Measurements from ENCODE around the gene PTPRN2. TPM values are rescaled to one million over a fixed set of nuclear protein-coding genes. Genes with fewer than 3 reads are reported as not detected.

PTPRN2 gene
- total and polyA plus RNA-seq, 8 donors: 4.9 to 136 (median 46.8) TPM

DNA sequence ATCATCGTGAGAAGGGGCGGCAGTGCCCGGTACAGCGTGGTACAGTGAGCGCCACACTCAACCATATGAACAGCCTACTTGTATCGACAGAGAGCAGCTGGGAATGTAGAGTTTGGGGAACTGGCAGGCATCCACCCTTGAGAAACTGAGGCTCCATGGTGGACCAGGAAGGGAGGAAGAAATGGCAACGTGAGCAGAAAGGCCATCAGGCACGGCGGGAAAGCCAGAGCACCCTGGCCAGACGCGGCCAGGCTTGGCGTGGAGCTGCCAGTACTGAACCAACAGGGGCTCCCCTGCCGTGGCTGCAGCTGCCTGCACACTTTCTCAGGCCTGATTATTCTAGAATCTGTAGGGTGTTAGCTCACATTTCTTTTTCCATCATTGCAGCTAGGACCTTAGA is 442.3 kb downstream of the PTPRN2 start:
- TF ChIP-seq POLR2A (IDR thresholded peaks at IDR 0.05) (no peak), EP300 (IDR thresholded peaks at IDR 0.05) (no peak)
- TF ChIP-seq, protein P1, sequence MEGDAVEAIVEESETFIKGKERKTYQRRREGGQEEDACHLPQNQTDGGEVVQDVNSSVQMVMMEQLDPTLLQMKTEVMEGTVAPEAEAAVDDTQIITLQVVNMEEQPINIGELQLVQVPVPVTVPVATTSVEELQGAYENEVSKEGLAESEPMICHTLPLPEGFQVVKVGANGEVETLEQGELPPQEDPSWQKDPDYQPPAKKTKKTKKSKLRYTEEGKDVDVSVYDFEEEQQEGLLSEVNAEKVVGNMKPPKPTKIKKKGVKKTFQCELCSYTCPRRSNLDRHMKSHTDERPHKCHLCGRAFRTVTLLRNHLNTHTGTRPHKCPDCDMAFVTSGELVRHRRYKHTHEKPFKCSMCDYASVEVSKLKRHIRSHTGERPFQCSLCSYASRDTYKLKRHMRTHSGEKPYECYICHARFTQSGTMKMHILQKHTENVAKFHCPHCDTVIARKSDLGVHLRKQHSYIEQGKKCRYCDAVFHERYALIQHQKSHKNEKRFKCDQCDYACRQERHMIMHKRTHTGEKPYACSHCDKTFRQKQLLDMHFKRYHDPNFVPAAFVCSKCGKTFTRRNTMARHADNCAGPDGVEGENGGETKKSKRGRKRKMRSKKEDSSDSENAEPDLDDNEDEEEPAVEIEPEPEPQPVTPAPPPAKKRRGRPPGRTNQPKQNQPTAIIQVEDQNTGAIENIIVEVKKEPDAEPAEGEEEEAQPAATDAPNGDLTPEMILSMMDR (IDR thresholded peaks at IDR 0.05): no peak
- Histone ChIP-seq H3K4me3 (no peak overlapping the region), H3K27ac (no peak overlapping the region), H3K9me3 (peaks cover 0 to 8% (median 4%) of the 10 kb centered on the region in 4 donors), H3K36me3 (no peaks in the 10 kb centered on the region), H3K4me1 (no peaks in the 10 kb centered on the region), H3K27me3 (no peaks in the 10 kb centered on the region)
- 91 to 96% (median 93%) methylated on average over 11 to 13 of the region's 13 CpGs for WGBS, 5 donors
- DNase-seq: no peak
- intact Hi-C loops (cut with DNase I; ENCODE audit: low total_unique reads): no loop called here

DNA sequence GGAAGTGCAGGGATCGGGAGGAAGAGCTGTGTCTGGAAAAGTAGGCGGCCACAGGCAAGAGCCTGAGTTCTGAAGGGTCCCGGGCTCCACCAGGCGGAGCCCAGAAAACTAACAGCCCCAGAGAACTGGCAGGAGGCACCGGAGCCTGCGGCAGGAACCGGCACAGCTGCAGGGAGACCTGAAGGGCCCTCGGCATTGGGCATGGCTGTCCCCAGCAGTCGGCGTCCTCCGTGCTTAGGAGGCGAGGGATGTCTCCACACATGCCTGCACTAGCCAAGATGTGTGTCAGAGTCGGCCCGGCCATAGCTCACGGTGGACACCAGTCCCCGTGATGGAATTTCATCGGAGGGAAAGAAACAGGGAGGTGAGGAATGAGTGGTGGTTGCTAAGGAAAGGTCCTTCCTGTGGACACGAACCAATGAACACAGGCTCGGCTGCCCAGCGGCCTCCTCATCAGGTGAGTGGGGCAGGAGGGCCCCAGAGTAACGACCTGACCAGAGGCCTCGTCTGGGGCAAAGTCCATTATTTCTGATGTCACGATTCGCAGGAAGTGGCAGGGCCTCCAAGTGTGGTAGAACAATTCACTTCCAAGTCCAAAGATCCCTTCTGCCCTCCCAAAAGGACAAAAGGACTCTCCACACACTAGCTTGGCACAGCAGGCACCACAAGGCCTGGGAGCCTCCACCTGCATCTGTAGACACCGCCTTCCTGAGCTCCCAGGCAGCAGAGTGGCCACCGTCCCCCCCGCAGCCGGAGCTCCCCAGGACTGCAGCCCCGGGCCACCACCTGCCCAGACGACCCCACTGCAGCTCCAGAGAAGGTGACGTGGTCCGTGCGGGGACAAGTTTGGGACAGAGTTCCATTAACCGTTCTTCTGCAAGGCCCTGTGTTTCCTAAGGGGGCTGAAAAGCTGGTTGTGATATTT is 444.2 kb downstream of the PTPRN2 start:
- Histone ChIP-seq H3K36me3 (no peaks in the 10 kb centered on the region), H3K4me3 (no peak overlapping the region), H3K9me3 (peaks cover 0 to 11% (median 4%) of the 10 kb centered on the region in 4 donors), H3K27me3 (no peaks in the 10 kb centered on the region), H3K4me1 (no peaks in the 10 kb centered on the region), H3K27ac (no peak overlapping the region)
- no peak for DNase-seq
- intact Hi-C loops (cut with DNase I; ENCODE audit: low total_unique reads): no loop called here
- no peak for TF ChIP-seq EP300 (IDR thresholded peaks at IDR 0.05)
- no peak for TF ChIP-seq POLR2AphosphoS5 (IDR thresholded peaks at IDR 0.05)
- no peak for TF ChIP-seq POLR2A (IDR thresholded peaks at IDR 0.05)
- TF ChIP-seq, protein P1 (IDR thresholded peaks at IDR 0.05): no peak
- 84 to 94% (median 93%) methylated on average over 29 to 34 of the region's 34 CpGs for WGBS, 5 donors

DNA sequence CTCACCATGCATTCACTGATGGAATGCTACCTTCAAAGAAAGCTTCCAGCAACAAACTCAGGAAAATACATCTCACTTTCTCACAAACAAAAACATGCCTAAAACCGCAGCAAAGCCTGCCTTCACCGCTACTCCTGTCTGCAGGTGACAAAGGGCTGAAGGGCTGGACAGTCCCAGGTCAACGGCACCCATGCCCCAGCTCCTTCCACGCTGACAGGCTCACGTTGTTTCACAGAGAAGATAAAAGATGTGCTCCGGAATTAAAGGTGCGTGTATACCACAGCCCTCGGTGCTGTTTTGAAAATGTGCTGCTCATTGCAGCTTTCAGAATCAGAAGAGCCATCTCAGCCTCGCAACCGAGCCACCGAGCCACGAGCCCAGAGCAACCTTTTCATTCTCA is 445.0 kb downstream of the PTPRN2 start:
- H3K4me1 ChIP-seq: no peaks in the 10 kb centered on the region
- DNase-seq: no peak
- intact Hi-C loops (cut with DNase I; ENCODE audit: low total_unique reads): no loop called here
- TF ChIP-seq, protein P1 (IDR thresholded peaks at IDR 0.05): no peak
- TF ChIP-seq POLR2AphosphoS5 (IDR thresholded peaks at IDR 0.05) (no peak), POLR2A (IDR thresholded peaks at IDR 0.05) (no peak), EP300 (IDR thresholded peaks at IDR 0.05) (no peak)
- WGBS, 5 donors: 85 to 89% (median 88%) methylated on average over 12 of the region's 12 CpGs
- H3K9me3 ChIP-seq: peaks cover 0 to 11% (median 4%) of the 10 kb centered on the region in 4 donors
- no peaks in the 10 kb centered on the region for H3K36me3 ChIP-seq
- no peak overlapping the region for H3K4me3 ChIP-seq
- no peak overlapping the region for H3K27ac ChIP-seq
- H3K27me3 ChIP-seq: no peaks in the 10 kb centered on the region

DNA sequence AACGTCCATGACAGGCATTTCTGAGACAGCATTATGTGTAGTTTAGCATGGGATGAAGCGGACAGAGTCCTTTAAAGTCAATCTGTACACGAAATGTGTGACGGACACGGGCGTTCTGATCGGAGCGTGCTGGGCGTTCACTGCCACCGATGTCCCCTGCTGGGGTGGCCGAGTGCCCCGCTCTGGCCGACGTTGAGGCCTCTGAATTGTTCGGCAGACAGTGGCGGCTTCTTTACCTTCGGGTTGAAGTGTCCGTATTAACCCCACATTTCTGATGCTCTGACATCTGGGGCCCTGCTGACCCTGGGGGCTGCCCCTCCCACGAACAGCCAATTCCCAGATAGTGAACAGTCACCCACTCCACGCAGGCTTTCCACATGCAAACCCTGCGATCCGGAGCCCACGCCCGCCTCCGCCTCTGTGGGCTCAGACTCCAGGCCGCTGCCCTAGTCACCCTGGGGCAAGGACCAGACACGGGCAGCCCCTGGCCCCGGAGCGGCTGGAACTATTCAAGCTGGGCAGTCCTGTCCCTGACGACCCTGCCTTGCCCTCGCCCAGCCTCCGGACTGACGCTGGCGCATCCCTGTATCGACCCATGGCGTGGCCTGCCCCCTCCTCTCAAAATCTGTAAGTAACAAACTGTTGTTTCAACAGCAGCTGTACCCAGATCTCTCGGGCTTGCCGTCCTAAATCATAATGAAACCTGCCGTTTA is 445.7 kb downstream of the PTPRN2 start:
- no peak for DNase-seq
- no peaks in the 10 kb centered on the region for H3K27me3 ChIP-seq
- H3K4me1 ChIP-seq: no peaks in the 10 kb centered on the region
- H3K4me3 ChIP-seq: no peak overlapping the region
- no peaks in the 10 kb centered on the region for H3K36me3 ChIP-seq
- WGBS, 5 donors: 82 to 94% (median 86%) methylated on average over 35 to 39 of the region's 39 CpGs
- intact Hi-C loops (cut with DNase I; ENCODE audit: low total_unique reads): no loop called here
- no peak overlapping the region for H3K27ac ChIP-seq
- peaks cover 0 to 11% (median 4%) of the 10 kb centered on the region in 4 donors for H3K9me3 ChIP-seq
- TF ChIP-seq EP300 (IDR thresholded peaks at IDR 0.05): no peak
- TF ChIP-seq, protein P1 (IDR thresholded peaks at IDR 0.05): no peak
- TF ChIP-seq POLR2A (IDR thresholded peaks at IDR 0.05): no peak
- TF ChIP-seq POLR2AphosphoS5 (IDR thresholded peaks at IDR 0.05): no peak
